LHCN-M2 (cell line): ENCODE data around the gene SLC7A14. TPM values are rescaled to one million over a fixed set of nuclear protein-coding genes. Genes with fewer than 3 reads are reported as not detected.
A peak's percentile ranks its signal among the peaks of the same experiment; 100 is the strongest.

Experiments used
- DNase-seq: peaks from one replicate; pipeline ENCODE4 v3.0.0-alpha.2; 2012; ENCODE audit warnings: low read depth
- polyA plus RNA-seq: library from polyadenylated mRNA; unstranded; fragments of >200 nt; gene quantifications from one replicate; pipeline ENCODE4 v1.2.1, GENCODE V29; 2012; ENCODE audit warnings: missing spikeins
- total RNA-seq: library from RNA; depleted of rRNA; stranded (reverse); fragments of >200 nt; gene quantifications from 2 replicates; pipeline ENCODE4 v1.2.3, GENCODE V29; 2014; rRNA removed

SLC7A14 gene
- total RNA-seq, result 0.34 and 0.38 TPM in 2 replicates
- polyA plus RNA-seq, result 1.7 TPM

DNA sequence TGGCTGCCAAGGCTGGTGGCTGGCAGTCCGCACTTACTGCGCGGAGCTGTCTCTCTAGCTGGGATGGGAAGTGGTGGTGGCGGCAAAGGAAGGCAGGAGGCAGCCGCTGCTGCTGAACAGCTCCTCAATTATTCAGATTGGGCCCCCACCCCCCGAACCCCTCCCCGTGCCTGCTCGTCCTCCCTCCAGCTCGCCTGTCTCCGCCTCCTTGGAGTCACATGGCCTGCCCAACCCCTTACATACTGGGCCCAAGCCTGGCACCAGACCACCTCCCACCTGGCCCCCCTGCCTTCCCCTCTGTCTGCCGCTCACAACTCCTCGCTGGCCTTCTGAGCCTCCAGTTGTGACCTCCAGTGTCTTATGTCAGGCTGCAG, at the start of gene SLC7A14:
TSS of gene SLC7A14 (minus strand) at position 139 of the 374 bp plus-strand sequence. CDS start 59,139 bp downstream, outside the sequence.
- no peak for DNase-seq

DNA sequence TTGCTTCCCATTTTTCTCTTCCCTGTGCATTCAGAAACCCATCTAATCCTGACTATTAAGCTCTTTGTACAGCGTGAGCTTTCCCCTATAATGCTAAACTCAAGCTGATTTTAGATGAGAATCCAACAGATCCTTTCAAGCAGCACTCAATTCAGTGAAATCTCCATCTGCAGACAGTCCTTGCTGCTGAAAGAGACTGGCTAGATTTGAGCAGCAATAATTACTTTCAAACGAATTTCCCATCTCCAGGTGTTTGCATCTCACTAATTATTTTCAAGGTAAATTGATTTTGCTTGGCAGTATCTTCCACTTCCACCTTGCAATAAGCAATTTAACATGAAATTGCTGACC, 49.5 kb upstream of the SLC7A14 start:
- no peak for DNase-seq

DNA sequence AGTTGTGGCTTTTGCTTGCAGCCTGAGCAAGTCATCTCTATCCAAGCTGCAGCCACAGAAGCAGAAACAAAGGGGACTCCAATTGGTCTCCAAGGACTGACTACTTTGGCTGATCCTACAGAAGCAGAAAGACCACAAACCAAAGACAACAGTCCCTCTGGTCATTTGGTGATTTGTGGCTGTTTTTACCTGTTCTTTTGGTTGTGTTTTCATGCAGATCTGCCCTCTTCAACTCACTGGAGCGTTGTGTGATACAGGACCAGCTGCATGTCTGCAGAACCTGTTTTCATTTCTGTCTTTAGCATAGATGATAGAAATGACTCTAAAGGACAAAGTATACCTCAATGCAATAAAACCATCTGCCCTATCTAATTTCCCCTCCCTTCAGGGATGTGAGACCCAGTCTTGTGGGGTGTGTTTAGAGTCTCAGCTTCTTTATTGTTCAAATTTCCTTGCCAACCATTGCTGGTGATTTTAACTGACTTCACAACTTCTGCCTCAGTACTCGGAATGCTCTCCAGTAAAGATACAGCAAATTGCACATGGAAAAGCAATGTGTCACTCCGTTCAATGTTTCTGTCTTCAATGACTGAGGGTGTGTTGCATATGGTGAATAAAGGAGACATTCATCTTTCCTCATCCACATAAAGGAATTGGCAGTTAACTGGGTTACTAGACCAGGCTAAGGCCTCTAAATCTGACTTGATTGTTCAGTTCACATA, 48.9 kb upstream of the SLC7A14 start:
- no peak for DNase-seq

DNA sequence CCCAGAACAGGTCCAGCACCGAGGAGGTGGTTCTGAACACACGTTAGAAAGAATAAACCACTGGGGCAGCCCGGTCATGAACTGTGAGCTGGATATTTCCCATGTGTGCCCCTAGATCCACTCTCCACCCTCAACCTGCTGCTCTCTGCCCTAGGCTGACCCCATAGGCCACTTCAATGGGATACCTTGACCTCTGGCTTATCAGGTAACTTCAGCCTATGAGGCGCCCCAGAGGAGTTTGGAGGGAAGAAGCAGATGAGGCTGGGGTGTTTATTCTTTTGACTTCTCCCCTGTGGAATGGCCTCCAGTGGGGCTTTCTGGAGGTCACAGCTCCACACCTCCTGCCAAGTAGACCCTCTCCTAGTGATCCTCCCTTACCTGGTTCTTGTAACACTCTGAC, 47.7 kb upstream of the SLC7A14 start:
- DNase-seq, result no peak

DNA sequence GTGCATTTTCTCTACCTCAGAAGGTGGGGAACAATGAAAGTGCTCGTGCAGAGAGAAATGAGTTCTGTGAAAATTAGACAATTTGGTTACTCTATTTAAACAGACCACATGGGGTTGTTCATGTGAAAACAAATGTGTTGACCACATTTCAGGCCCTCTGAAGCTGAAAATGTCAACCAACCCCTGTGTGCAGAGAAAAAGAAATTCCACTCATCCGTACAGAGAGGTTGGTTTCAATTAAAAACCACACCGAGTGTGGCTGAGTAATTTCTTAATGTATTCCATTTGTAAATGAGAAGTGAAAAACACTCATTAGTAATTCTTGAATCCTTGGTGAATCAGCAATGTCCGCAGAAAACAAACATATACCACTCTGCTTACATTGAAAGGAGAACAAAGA, 46.9 kb upstream of the SLC7A14 start:
- DNase-seq, result no peak

DNA sequence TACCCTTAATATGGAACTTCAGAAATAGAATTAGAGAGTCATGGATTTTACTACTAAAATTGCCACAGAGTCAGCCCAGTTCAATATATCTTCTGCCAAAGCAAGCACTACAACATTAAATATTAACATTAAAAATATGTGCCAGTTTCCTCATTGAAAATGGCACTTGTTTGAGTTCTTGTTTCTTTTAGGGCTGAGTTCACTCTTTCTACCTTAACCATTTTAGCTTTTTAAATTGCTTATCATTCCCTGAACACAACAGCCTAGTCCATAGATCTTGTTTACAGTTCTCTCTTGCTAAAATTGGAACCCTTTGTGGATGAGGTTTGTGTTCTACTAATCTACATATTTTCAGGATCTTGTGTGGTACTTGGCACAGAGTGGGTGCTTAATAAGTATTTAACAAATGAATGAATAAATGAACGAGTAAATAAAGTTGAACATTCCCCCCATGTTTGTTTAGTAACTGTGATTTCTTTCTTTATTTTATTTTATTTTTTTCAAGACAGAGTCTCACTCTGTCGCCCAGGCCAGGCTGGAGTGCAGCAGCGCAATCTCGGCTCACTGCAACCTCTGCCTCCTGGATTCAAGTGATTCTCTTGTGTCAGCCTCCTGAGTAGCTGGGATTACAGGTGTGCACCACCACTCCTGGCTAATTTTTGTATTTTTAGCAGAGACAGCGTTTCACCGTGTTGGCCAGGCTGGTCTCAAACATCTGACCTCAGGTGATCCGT, 46.0 kb upstream of the SLC7A14 start:
- no peak for DNase-seq

DNA sequence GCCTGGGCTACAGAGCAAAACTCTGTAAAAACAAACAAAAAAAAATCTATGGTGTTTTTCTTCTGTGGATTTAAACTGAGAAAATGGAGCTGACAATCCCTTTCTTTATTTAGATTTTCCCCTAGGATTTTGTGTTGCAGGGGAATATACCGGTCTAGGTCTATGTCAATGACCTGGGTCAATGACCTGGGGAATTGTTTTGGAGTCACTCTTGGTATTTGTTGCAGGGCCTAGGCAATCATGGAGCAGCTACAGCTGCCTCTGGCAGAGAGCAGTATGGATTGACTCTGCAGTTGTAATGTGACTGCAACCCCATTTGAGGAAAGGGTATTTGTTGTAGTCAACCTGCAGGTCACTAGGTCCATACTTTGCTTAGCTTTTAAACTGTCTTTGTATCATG, 37.6 kb upstream of the SLC7A14 start:
- no peak for DNase-seq

DNA sequence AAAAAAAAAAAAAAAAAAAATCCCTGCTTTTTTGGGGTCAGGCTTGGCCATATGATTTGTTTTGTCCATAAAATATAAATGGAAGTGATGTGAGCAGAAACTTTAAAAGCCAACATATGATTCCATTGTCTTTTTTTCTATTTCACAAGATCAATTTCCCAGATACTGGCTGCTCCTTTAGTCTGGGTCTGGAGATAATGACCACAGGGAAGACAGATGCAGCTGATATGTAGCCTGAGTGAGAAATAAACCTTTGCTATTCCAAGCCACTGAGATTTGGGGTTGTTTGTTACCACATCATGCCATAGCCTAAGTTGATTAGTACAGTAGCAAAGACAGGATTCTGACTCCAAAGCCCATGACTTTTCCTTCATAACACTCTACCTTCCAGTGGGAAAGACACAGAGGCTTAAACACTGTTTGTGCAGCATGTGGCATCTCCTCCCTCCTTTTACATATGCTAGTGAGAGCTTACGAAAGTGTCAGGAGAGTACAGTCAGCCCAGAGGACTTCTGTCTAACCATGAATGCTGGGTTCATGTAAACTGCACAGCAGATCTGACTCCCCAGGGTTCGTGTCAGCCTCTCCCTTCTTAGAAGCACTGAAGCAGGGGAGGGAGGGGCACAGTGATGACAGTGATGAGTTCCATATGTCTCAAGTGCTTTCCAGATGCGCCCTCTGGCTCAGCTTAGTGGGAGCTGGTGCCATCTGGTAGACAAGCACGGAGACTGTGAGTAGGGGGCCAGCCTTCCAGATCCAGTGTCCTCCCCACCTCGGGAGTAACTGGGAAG, 36.7 kb upstream of the SLC7A14 start:
- peak; percentile 9 for DNase-seq

DNA sequence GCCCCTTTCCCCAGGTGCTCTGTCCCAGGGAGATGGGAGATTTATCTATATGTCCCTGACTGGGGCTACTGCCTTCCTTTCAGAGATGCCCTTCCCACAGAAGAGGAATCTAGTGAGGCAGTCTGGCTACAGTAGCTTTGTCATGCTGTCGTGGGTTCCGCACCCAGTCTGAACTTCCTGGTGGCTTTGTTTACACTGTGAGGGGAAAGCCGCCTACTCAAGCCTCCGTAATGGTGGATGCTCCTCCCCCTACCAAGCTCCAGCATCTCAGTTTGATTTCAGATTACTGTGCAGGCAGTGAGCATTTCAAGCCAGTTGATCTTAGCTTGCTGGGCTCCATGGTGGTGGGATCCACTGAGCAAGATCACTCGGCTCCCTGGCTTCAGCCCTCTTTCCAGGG, 35.4 kb upstream of the SLC7A14 start:
- no peak for DNase-seq

DNA sequence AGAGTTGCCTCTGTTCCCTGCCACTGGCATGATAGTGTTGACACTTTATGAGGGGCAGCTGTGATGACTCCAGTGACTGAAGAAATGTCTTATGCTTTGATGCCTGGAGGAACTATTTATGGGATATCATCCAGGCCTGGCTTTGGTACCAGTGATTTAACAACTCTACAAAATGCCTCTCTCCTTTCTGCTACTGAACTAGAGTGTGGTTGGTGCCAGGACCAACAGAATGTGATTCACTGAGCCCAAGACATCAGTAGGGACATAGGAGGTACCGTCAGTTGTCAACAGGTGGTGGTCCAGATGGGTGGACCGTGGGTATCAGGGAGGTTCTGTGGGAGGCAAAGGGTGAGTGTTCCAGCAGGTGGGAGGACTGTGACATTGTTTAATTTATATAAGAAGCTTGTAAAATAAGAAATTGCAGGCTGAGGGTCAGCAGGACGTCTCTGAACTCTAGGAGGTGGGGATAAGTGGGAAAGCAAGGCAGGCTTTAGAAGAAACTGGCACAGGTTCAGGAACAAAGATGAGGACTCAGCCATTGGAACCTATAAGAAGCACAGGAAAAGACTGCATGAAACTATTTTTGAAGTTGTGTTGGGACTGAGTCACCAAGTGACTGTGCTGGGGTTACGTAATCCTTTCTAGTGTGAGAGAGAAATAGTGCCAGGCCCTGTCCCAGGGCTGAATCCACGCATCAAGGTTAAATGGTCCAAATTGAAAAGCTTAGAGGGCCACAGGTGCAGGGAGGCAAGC, 28.5 kb upstream of the SLC7A14 start:
- peak; percentile 85 for DNase-seq

DNA sequence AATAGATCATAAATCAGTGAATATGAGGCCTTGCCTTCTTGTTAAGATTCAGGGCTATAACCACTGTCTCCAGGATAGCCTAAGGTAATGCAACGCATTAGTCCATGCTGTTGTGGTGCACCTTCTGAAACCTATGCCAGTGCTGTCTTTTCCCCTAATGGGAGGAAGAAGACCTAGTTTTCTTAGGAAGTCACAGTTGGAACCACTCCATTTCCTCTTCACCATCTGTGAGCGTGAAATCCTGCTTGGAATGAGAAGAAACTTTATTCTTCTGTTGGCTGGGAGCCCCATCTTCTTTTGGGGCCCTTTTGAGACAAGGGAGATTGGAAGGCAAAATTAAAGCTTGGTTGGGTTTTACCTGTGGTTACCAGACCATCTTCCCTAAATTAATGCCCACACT, 25.9 kb upstream of the SLC7A14 start:
- DNase-seq, result no peak

DNA sequence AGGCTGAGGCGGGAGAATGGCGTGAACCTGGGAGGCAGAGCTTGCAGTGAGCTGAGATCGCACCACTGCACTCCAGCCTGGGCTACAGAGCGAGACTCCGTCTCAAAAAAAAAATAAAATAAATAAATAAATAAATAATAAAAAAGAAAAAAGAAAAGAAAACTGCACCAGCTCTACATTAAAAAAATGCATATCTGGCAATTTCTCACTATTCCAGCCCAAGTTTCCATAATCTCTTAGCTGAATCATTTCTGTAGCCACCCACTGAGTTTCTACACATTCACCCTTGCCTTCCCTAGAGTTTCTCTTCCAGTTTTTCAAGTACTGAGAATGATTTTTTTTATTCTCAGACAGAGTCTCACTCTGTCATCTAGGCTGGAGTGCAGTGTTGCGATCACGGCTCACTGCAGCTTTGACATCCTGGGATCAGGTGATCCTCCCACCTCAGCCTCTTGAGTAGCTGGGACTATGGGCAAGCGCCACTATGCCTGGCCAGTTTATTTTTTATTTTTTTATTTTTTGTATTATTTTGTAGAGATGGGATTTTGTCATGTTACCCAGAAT, 24.5 kb upstream of the SLC7A14 start:
- DNase-seq, result no peak

DNA sequence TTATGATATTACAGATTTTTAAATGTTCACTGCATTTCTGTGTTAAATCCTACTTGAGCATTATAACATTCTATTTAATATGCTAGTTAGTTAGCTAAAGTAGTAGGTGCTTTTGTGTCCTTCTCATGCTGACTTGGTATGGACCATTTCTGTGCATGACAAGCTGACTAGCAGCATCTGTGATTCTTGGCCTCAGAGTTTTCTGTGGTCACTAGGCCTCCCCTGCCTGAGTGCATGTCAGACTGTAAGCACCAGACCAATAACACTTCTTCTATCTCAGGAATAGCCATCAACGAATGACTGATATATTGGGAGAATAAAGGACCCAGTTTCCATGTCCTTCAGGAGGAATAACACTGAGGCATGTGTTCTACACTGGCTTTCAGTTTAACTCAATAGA, 22.6 kb upstream of the SLC7A14 start:
- DNase-seq, result no peak

DNA sequence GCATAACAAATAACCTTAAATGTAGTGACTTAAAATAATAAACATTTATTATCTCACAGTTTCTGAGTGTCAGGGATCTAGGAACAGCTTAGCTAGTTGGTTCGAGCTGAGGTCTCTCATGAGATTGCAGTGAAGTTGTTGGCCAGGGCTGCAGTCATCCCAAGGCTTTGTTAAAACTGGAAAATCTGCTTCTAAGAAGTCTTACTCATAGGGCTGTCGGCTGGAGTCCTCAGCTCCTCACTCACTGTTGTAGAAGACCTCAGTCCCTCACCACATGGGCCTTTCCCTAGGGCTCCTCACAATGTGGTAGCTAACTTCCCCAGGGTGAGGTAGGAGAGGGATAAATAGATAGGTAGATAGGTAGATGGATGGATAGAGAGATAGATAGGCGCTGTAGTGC, 20.8 kb upstream of the SLC7A14 start:
- no peak for DNase-seq

DNA sequence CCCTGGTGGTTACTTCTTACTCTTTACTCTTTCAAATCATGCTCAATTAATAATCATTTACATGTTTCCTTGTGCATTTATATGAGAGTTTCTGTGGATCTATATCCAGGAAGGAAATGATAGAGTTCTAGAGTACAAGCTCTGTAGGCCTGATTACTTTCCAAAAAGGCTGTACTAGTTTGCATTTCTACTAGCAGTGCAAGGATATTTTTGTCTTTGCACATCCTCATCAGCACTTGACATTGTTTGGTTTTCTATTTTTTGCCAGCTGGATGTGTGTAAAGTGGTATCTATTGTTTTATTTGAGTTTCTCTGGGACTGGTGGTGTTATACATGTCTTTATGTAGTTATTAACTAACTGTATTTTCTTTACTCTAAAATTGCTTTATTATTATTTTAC, 19.6 kb upstream of the SLC7A14 start:
- no peak for DNase-seq

DNA sequence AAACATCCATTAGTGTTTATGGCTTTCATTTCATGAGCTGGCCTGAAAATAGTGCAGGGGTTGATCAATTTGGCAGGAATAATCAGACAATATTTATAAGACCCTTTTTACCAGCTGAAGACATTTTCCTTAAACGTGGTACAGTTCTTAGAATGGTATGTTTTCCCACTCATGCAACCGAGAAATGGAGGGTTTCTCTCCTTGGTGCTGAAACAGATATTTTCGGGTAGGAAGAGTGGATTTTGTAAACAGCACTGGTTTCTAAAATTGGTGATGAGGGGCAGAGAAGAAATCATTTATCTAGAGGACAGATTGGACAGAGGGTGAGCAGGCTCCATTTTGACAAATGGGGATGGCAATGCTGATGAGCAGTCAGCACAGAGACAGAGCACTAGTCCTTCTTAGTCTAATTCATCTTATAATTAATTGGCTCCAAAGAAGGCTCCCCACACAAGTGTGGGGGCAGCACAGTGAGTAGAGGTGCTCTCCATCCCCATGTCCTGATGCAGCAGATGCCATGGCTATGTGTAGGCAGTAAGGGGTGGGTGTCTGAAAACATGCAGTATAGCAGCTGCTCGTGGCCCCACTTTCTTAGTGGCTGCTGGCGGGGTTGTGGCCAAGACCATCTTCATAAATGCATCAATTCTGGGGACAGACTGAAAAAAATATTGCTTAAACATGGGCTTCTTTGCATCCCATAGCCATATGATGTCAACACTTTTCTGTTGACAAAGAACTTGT, 18.1 kb upstream of the SLC7A14 start:
- peak; percentile 30 for DNase-seq

DNA sequence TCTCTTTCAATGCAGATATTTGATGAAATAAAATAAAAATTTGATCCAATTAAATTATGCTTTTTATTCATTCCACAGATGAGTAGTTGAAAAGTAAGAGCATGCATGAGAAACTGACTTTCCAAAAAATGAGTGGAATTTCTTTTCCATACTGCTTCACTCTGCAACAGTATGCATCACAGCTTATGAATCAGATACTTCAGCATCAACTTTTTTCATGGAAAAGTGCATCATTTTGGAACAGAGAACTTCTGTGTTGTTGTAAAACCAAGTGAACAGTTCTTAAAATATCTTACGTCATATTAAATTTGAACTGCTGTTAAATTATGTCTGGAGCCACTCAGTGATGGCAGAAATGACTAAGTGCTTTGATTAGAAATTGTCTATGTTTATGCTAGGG, 16.7 kb upstream of the SLC7A14 start:
- no peak for DNase-seq

DNA sequence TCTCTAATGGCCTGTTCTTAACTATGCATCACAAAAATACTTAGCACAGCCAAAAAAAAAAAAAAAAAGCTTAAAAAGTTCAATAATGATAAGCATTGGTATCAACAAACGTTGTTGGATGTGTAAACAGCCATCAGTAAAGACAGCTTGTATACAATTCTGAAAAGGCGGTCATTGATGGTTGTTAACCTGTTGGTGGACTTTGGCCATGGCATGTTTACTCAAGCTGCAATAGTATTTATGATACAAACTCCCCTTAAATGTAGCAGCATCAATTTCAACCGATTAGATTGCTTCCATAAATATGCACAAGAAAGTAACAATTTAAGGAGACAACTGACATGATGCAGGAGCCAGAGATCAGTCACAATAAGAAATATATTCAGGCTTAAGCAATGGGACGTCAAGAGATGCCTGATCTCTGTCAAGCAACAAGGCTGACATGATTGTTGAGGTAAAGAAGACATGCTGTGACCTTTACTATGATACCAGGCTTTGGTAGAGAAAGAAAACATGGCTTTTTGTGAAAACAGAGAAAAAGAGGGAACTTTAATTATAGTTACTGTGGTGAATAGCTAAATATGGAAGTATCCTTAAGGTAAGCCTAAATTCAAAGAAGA, 14.2 kb upstream of the SLC7A14 start:
- DNase-seq, result no peak

DNA sequence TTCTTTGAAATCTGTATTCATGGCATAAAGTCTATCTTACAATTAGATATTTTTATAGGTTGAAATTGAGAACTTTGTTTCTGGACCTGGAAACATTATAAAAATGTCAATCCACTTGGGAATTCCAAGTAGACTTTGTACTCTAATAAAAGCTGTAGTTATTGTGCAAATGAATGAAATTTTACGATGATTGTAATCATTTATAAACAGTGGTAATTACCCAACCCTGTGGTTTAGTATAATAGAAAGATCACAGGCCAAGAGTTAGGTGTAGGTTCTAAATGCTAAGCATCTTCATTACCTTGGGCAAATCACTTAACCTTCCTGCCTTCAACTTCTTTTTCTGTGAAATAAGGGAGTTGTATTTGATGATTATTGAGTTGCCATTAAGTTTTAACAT, 13.2 kb upstream of the SLC7A14 start:
- DNase-seq, result no peak

DNA sequence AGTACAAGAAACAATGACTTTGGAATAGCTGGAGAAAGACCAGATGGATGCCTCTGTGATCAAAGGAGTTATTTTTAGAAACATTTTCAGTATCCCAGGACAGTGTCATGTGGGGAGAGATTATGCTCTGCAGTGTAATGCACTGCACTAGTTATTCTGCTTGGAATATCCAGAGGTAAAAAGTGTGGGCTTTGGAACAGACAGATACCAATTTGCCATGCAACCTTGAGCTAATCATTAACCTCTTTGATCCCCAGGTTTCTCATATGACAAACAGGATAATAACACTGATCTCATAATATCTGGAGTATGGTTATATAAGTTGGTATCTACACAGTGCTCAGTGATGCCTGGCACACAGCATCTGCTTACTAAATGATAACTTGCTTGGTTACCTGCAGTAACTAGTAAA, 12.2 kb upstream of the SLC7A14 start:
- no peak for DNase-seq
